ENCODE measurements around the gene ANKRD39.

The ANKRD39 gene

GRCh38 chr2:96843538-96844268, 14.1 kb downstream of the ANKRD39 start, which contains the start of gene ANKRD23:
ANKRD23 (minus strand) TSS chr2:96844021; CDS start chr2:96843992, 29 bp downstream.
- H3K27ac ChIP-seq = no peak within 1 kb of the TSS
- TF ChIP-seq CTCF (conservative IDR thresholded peaks at IDR 0.05) = no peak

DNA sequence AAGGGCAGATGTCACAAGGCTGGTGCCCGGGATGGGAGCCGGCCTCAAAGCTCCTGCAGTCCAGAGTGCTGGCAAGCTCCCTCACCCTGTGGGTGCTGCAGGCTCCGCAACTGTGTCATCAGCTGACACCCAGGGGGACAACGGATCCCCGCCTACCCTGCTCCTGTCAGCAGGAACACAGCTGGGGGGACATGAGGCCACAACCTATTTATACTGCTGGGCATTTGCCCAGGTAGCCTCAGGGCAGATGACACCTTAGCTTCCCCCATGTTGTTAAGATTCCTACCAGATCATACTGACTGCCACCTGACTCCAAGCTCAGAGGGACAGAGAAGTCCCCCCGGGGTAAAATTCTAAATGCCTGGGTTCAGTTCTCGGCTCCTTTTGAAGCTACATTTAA, 15.2 kb downstream of the ANKRD39 start:
- H3K27ac ChIP-seq = no peak overlapping the region

DNA sequence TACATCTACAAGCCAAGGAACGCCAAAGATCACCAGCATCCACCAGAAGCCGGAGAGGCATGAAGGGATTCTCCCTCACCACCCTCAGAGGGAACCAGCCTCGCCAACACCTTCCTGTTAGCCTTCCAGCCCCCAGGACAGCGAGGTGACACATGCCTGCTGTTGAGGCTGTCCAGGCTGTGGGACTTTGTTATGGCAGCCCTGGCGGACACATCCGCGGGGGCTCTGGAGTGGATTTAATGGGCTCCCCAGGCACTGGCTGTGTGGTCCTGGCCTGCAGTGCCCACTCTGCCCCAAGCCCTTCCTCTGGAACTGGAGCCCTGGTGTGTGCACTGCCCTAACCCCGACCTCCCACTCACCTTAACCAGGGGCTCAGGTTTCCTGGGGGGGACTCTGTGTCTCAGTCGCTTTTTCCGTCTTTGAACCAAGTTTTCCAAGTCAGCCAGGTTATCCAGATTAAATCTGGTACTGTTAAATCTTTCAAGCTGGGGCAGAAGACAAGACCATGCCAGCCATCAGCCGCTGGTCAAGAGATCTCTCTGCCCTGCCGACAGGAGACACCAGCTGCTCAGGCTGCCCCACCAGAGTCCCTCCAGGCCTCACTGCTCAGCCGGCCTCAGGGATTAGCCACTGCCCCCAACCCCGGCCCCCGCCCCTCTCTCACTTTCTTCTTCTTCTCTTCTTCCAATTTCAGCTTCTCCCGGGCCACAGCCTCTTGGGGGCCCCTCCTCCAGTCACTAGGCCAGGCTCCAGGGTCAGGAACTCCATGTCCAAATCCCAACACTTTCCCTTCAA, 15.9 kb downstream of the ANKRD39 start:
- no peak for TF ChIP-seq CTCF (conservative IDR thresholded peaks at IDR 0.05)

More for the DNA sequence above, 15.2 kb downstream of the ANKRD39 start:
- TF ChIP-seq CTCF (conservative IDR thresholded peaks at IDR 0.05) = no peak

GRCh38 chr2:96839875-96840850, 17.7 kb downstream of the ANKRD39 start:
- H3K27ac ChIP-seq = no peak overlapping the region
- TF ChIP-seq CTCF (conservative IDR thresholded peaks at IDR 0.05) = no peak

More for the DNA sequence above, 15.9 kb downstream of the ANKRD39 start:
- H3K27ac ChIP-seq = no peak overlapping the region

DNA sequence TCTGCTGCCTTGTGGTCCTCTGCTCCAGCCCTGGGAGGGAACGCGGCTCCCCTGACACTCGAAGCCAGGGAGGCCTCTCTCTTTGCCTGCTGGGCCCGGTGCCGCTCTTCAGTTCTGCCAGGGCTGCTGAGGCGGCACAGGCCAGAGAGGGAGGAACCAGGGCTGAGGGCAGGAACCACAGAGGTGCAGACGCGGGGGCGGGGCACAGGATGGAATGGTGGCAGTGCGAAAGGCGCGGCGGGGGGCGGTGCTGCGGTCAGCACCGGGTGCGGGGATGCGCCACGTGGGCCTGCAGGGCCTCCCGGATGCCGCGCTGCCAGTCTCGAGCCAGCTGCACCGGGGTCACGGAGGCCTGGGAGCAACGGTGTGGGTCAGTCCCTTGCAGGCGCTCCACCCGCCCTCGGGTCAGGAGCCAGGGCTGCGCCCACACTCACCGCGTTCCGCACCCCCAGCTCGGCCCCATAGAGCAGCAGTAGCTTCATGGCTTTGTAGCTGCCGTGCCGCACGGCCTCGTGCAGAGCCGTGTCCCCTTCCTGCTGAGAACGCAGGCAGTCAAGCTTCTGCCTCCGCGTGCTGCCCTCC, 18.4 kb downstream of the ANKRD39 start:
- H3K27ac ChIP-seq = no peak overlapping the region
- no peak for TF ChIP-seq CTCF (conservative IDR thresholded peaks at IDR 0.05)

DNA sequence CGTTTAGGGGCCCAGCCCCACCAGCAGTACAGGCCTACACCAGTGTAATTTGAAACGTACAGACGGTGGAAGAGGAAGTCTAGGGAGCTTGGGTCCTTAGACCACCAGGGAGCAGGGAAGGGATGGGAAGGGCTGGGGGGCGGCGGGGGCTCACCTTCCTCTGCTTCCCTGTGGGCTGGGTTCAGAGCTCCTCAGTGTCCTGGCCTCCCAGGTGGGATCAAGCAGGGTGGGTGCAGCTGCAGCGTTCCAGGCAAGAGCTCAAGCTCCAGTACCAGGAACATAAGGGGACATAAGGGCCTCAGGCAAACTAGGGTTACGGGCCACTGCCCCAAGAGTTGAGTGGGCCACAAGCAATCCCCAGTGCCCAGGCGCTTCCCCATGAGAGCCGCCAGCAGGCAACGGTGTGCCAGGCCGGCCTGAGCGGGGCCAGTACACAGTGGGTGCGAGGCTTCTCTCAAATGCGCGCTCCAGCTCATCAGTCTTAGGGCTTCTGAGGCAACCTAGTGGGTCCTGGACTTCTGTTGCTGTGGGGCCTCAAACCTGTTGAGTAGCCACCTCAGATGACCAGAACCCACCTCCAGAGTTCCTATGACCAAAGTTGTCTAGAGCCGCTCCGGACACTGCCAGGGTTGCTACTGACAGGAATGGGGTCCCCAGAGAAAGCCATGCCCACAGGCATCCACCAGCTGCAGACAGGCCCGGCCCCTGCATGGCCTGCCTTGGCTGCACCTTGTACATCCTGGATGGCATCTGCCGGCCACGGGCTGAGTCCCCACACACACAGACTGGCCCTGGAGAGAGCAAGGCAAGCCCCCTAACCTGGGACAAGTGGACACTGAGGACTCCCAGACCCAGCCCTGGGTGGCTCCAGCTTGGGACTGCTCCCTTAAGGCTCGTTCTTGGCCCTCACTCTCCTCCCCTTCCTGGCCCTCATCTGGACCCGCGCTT, 19.2 kb downstream of the ANKRD39 start:
- TF ChIP-seq CTCF (conservative IDR thresholded peaks at IDR 0.05) = no peak
- H3K27ac ChIP-seq = no peak overlapping the region

All from VCaP (cell line).